Right atrium auricular region (tissue), 2 donors: ENCODE measurements around the gene ELMO1. TPM values are rescaled to one million over a fixed set of nuclear protein-coding genes. Genes with fewer than 3 reads are reported as not detected.

ENCODE experiments used
- DNase-seq: peaks from one replicate; pipeline ENCODE4 v3.0.0-alpha.2; 2019; ENCODE audit warnings: low spot score
- H3K27ac ChIP-seq, 2 donors: fragments of 200-600 bp; sonication (generic); 1 replicate in 1 of 2; 2 replicates in 1 of 2; pipeline ENCODE4 v1.5.1; 2016 to 2019
- H3K27me3 ChIP-seq, 2 donors: fragments of 200-600 bp; sonication (generic); one replicate each; pipeline versions ENCODE4 v1.5.1 to v1.6.0; 2017 to 2019
- H3K36me3 ChIP-seq: fragments of 200-600 bp; sonication (generic); one replicate; pipeline ENCODE4 v1.5.1; 2016
- H3K4me1 ChIP-seq, 2 donors: fragments of 200-600 bp; sonication (generic); one replicate each; pipeline versions ENCODE4 v1.5.1 to v1.6.0; 2017 to 2019
- H3K4me3 ChIP-seq, 2 donors: fragments of 200-600 bp; sonication (generic); 1 replicate in 1 of 2; 2 replicates in 1 of 2; pipeline ENCODE4 v1.5.1; 2017 to 2019; ENCODE audit warnings: mild to moderate bottlenecking in 1 of 2, moderate library complexity in 1 of 2
- H3K9me3 ChIP-seq, 2 donors: fragments of 200-600 bp; sonication (generic); one replicate each; pipeline ENCODE4 v1.5.1; 2019
- CTCF ChIP-seq, 2 donors: fragments of 200-600 bp; sonication (generic); IDR thresholded peaks; one replicate each; pipeline ENCODE4 v1.5.1; 2019; ENCODE audit warnings: antibody characterized with exemption in 2 of 2
- total RNA-seq, 2 donors: library from RNA; depleted of rRNA; stranded (reverse); fragments of >200 nt; gene quantifications; one replicate each; pipeline ENCODE4 v1.1.0, GENCODE V29; 2016

ELMO1 gene
- total RNA-seq, 2 donors from 2014 or later = 24.4 to 45.1 TPM

DNA sequence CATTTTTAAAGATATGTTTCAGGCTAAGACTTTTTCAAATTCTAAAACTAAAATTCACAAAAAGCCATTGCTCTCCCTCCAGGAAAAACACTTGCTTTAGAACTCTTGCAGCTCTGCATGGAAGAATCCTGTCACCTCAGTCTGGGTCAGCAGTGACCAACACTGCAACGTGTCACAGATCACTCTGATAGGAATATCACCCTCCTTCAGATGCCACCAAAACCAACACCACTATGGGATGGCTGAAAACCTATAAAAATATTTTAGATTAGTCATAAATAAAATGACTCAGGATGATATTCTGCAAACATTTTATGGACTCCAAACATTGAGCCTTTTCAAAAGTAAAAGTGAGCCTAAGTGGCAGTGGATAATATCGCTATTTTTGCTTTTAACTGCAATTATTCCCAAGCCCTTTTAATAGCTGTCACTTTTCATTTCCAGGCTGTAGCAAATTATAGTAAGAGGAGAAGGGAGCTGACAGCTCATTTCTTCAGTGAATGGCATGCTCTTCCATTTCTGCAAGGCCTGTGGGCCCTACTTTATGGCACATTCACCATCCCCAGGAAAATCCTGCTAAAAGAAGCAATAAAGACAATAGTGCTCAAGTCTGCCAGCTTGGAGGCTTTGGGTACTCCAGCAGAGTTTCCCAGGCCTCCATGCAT is 21.3 kb downstream of the ELMO1 start:
- H3K4me3 ChIP-seq = no peak overlapping the region
- no peak overlapping the region for H3K27ac ChIP-seq
- TF ChIP-seq CTCF (IDR thresholded peaks at IDR 0.05) = no peak
- no peaks in the 10 kb centered on the region for H3K9me3 ChIP-seq
- DNase-seq = no peak
- H3K27me3 ChIP-seq = no peaks in the 10 kb centered on the region
- H3K36me3 ChIP-seq = no peaks in the 10 kb centered on the region
- H3K4me1 ChIP-seq = peaks cover 0 to 39% of the 10 kb centered on the region in 2 donors

DNA sequence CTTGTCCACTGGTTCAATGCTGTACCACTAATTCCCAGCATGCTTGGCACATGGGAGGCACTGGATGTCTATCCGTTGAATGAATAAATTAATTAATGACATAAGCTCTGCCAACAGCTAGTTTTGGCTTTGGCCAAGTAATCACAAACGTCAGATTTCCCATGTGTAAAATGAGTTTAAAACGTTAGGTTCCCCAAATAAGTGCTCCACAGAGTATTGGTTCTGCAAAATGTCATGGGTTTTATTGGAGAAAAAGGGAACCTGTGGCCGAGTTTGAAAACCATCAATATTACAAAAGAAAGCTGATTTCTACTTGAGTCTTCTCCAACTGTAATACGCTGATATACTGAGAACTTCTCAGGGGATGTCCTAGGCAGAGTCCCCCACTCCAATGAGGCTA is 23.2 kb downstream of the ELMO1 start:
- no peak for TF ChIP-seq CTCF (IDR thresholded peaks at IDR 0.05)
- Histone ChIP-seq H3K4me1 (peaks cover 0 to 47% of the 10 kb centered on the region in 2 donors), H3K36me3 (no peaks in the 10 kb centered on the region), H3K27me3 (no peaks in the 10 kb centered on the region), H3K27ac (no peak overlapping the region), H3K4me3 (no peak overlapping the region), H3K9me3 (no peaks in the 10 kb centered on the region)
- no peak for DNase-seq

DNA sequence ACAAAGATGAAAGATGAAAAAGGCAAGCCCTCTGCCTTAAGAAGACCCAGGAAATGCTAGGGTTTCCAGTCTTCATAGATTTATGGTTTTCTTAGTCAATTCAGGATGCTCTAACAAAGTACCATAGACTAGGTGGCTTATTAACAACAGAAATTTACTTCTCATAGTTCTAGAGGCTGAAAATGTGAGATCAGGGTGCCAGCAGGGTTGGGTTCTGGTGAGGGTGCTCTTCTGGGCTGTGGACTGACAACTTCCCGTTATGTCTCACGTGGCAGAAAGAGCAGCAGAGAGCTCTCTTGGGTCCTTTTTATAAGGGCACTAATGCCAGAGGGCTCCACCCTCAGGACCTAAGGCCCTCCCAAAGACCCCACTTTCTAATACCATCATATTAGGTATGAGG is 23.7 kb downstream of the ELMO1 start:
- Histone ChIP-seq H3K9me3 (no peaks in the 10 kb centered on the region), H3K27ac (no peak overlapping the region), H3K36me3 (no peaks in the 10 kb centered on the region), H3K27me3 (no peaks in the 10 kb centered on the region), H3K4me1 (peaks cover 0 to 47% of the 10 kb centered on the region in 2 donors), H3K4me3 (no peak overlapping the region)
- no peak for DNase-seq
- no peak for TF ChIP-seq CTCF (IDR thresholded peaks at IDR 0.05)

DNA sequence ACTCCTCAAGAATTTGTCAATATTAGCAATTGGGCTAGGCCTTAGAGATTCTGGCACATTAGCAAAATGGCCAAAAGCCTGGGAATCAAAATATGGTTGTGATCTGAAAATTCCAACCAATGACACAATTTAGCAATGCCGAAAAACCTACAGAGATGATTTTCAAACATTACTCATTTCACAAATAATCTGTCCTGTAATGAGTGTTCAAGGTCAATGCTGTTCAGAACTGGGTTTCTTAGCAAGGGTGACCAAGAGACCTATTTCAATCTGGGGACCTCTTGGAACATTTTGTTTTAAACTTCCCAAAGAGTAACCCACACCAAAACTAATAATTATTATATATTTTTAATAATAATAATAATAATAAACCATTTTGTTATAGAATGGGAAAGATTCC is 24.1 kb downstream of the ELMO1 start:
- TF ChIP-seq CTCF (IDR thresholded peaks at IDR 0.05) = no peak
- Histone ChIP-seq H3K9me3 (no peaks in the 10 kb centered on the region), H3K4me1 (peaks cover 0 to 48% of the 10 kb centered on the region in 2 donors), H3K27ac (no peak overlapping the region), H3K4me3 (no peak overlapping the region), H3K36me3 (no peaks in the 10 kb centered on the region), H3K27me3 (no peaks in the 10 kb centered on the region)
- DNase-seq = no peak

DNA sequence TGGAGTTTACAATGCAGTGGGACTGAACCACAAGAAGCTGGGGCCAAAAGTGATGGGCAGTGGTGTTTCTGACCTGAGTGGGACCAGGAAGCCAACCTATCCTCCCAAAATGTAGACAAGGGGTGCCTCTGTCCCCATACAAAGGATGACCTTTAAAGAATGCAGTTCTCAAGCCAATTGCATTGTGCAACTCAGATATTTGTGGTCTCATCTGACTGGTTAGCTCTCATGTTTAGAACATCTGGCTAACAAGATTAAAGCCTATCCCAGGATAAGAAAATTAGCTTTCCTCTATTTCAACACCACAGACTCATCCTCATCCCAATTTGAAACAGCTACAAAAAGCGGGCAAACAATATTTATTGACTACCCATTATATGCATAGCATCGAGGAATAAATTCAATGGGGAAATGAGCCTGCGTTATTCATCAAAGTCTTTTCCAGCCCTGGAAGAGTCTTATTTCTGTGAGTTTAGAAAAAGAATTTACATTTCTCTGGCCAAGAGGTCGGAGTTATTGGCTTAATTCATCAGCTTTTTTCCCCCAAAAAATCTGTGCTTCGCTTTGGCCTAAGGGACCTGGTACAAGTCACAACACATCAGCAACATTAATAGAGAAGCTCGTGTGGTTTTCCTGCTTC is 26.7 kb downstream of the ELMO1 start:
- DNase-seq = no peak
- no peaks in the 10 kb centered on the region for H3K36me3 ChIP-seq
- H3K27ac ChIP-seq = peak overlapping the region; percentile 9 to 46
- no peaks in the 10 kb centered on the region for H3K27me3 ChIP-seq
- no peak for TF ChIP-seq CTCF (IDR thresholded peaks at IDR 0.05)
- no peak overlapping the region for H3K4me3 ChIP-seq
- no peaks in the 10 kb centered on the region for H3K9me3 ChIP-seq
- peaks cover 0 to 50% of the 10 kb centered on the region in 2 donors for H3K4me1 ChIP-seq
